RPMI8226 (cell line): ENCODE results near the gene PTCHD1.
A peak's percentile ranks its signal among the peaks of the same experiment; 100 is the strongest.

Experiments
- DNase-seq: peaks from one replicate; pipeline ENCODE4 v3.0.0-alpha.2; 2015

Gene PTCHD1

GRCh38 chrX:23334848-23335599 lies at the start of gene PTCHD1:
Gene PTCHD1 (plus strand): TSS chrX:23334849. CDS start chrX:23334876, 27 bp downstream.
- DNase-seq = no peak

- no peak for DNase-seq
Measured at GRCh38 chrX:23286731-23287130, 47.9 kb upstream of the PTCHD1 start.

GRCh38 chrX:23287191-23287725 lies 47.4 kb upstream of the PTCHD1 start:
- no peak for DNase-seq

GRCh38 chrX:23292354-23292987 lies 42.2 kb upstream of the PTCHD1 start:
- no peak for DNase-seq

- DNase-seq = no peak
Measured at GRCh38 chrX:23292988-23293651, 41.5 kb upstream of the PTCHD1 start.

GRCh38 chrX:23304881-23305280 lies 29.8 kb upstream of the PTCHD1 start:
- no peak for DNase-seq

- DNase-seq = no peak
Measured at GRCh38 chrX:23311731-23312130, 22.9 kb upstream of the PTCHD1 start.

- no peak for DNase-seq
Measured at GRCh38 chrX:23312136-23312535, 22.5 kb upstream of the PTCHD1 start.

- peak; percentile 28 for DNase-seq
Measured at GRCh38 chrX:23317799-23318724, 16.6 kb upstream of the PTCHD1 start.

GRCh38 chrX:23327104-23327503 lies 7.5 kb upstream of the PTCHD1 start:
- DNase-seq = no peak

GRCh38 chrX:23331701-23332100 lies 2.9 kb upstream of the PTCHD1 start:
- no peak for DNase-seq

GRCh38 chrX:23332101-23332887 lies 2.4 kb upstream of the PTCHD1 start:
- DNase-seq = no peak

- no peak for DNase-seq
Measured at GRCh38 chrX:23332888-23333821, 1.5 kb upstream of the PTCHD1 start.

GRCh38 chrX:23333842-23334520 lies 668 bp upstream of the PTCHD1 start:
- DNase-seq = no peak

GRCh38 chrX:23334521-23334847 lies 165 bp upstream of the PTCHD1 start:
- no peak for DNase-seq

GRCh38 chrX:23338334-23338733 lies 3.7 kb downstream of the PTCHD1 start:
- no peak for DNase-seq

- DNase-seq = no peak
Measured at GRCh38 chrX:23341452-23341851, 6.8 kb downstream of the PTCHD1 start.

- no peak for DNase-seq
Measured at GRCh38 chrX:23344238-23344903, 9.7 kb downstream of the PTCHD1 start.

- DNase-seq = no peak
Measured at GRCh38 chrX:23344904-23345271, 10.2 kb downstream of the PTCHD1 start.

GRCh38 chrX:23356189-23356588 lies 21.5 kb downstream of the PTCHD1 start:
- DNase-seq = no peak
